AG10803 (cell line): ENCODE measurements around the gene ZNF568.

Experiments used
- DNase-seq: peaks from one replicate; pipeline ENCODE4 v3.0.0; 2010; ENCODE audit warnings: low read depth
- H3K4me3 ChIP-seq: 2 replicates; pipeline ENCODE4 v1.5.1; 2011; ENCODE audit warnings: mild to moderate bottlenecking, low read length, control low read depth
- CTCF ChIP-seq: conservative IDR thresholded peaks from 2 replicates; pipeline ENCODE4 v1.5.1; 2011; ENCODE audit warnings: mild to moderate bottlenecking, low read length, control low read depth, inconsistent platforms

The ZNF568 gene

GRCh38 chr19:36918090-36918489, 2.0 kb downstream of the ZNF568 start:
- no peak overlapping the region for H3K4me3 ChIP-seq
- no peak for TF ChIP-seq CTCF
- no peak for DNase-seq

GRCh38 chr19:36931684-36932083, 15.6 kb downstream of the ZNF568 start:
- DNase-seq: no peak
- H3K4me3 ChIP-seq: no peak overlapping the region
- TF ChIP-seq CTCF: no peak

- TF ChIP-seq CTCF: no peak
- no peak overlapping the region for H3K4me3 ChIP-seq
- DNase-seq: no peak
Measured at GRCh38 chr19:36939153-36939552, 23.0 kb downstream of the ZNF568 start.

GRCh38 chr19:36950335-36951119, 34.4 kb downstream of the ZNF568 start:
- no peak for TF ChIP-seq CTCF
- no peak overlapping the region for H3K4me3 ChIP-seq
- no peak for DNase-seq

GRCh38 chr19:36962346-36962745, 46.2 kb downstream of the ZNF568 start:
- TF ChIP-seq CTCF: no peak
- DNase-seq: no peak
- H3K4me3 ChIP-seq: no peak overlapping the region

- no peak for TF ChIP-seq CTCF
- no peak overlapping the region for H3K4me3 ChIP-seq
- no peak for DNase-seq
Measured at GRCh38 chr19:36963280-36963679, 47.1 kb downstream of the ZNF568 start.

GRCh38 chr19:36972571-36972970, 56.4 kb downstream of the ZNF568 start:
- H3K4me3 ChIP-seq: peak overlapping the region; percentile 76
- TF ChIP-seq CTCF: no peak
- no peak for DNase-seq
